Cerebellar cortex (tissue), 1 donor: Measurements from ENCODE around the gene EDEM2.
"Not testable (repeated sequence)": the region's sequence is repeated elsewhere in the genome, so short reads cannot be mapped to it uniquely, and the experiment has no call there.

Experiments
- DNase-seq: peaks from one replicate; pipeline ENCODE4 v3.0.0-alpha.2; 2015; ENCODE audit warnings: low spot score

The EDEM2 gene

DNA sequence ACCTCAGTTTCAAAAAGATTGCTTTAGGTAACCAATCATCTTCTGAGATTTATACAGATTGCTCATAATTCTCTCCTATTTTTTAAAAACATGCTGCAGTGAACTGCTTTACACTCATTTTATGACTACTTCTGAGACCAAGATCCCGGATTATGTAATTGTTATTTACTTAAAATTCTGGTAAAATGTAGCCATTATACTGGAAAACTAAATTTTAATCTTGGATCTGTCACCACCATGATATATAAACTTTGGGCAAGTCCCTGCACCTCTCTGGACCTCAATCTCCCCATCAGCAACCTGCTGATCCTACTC, 24.3 kb upstream of the EDEM2 start:
- no peak for DNase-seq

DNA sequence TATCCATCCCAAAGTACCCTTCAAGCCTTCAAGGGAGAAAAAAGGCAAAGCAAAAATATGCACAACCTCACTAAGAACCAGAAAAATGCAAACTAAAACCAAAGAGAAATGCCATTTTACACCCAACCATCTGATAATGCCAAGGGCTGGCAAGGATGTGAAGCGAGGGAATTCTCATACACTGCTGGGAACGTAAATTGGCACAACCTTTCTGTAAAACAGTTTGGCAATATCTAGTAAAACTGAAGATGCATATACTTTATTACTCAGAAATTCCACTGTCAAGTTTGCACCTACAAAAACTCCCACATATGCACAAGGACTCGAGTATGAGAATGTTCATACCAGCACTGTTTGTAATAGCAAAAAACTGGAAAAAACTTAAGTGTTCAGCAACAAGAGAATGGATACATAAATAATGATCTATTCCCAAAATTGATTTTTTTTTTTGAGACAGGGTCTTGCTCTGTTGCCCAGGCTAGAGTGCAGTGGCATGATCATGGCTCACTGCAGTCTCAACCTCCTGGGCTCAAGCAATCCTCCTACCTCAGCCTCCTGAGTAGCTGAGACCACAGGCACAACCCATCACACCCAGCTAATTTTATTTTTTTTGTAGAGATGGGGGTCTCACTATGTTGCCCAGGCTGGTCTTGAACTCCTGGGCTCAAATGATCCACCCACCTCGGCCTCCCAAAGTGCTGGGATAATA, 21.7 kb upstream of the EDEM2 start:
- not testable (repeated sequence) for DNase-seq

DNA sequence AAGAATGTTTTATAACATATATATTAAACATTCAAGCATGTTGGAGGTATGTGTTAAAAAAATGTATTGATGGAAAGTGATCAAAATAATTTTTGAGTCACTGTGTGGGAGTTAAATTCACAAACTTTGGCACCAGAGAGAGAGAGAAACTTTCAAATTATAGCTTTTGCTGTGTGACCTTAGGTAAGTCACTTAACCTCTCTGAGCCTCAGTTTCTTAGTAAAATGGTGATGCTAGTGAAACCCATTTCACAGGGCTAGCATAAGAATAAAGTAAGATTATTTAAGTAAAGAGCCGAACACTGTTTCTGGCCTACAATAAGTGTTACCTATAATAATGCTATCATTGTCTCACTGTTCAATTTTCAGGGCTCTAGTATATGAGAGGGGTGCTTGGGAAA, 20.7 kb upstream of the EDEM2 start:
- no peak for DNase-seq

DNA sequence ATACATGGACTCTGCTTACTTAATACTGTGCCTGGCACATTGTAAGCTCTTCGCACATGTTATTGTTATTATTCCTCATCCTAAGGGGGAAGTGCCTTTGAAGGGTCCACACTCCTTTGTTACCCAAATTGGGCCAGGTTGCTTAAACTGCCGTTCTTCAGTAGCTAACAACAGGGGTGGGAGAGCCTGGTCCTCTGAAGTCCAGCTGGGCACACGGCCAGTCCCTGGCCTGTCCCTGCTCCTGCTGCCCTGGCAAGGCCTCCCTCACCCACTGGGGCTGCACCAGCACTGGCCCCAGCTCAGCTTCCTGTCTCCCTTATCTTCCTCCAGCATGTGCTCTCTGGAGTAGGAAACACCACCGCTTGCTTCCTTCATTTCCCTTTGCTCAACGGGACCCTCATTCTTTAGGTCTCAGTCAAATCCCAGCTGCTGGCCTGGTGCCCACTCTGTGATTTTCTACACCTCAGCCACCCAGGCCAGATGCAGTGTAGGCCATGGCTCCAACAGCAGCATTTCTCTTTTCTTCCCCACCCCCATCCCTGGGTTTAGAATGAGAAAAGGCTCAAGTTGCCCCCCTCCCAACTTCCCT, 19.2 kb upstream of the EDEM2 start:
- peak; percentile 88 for DNase-seq

DNA sequence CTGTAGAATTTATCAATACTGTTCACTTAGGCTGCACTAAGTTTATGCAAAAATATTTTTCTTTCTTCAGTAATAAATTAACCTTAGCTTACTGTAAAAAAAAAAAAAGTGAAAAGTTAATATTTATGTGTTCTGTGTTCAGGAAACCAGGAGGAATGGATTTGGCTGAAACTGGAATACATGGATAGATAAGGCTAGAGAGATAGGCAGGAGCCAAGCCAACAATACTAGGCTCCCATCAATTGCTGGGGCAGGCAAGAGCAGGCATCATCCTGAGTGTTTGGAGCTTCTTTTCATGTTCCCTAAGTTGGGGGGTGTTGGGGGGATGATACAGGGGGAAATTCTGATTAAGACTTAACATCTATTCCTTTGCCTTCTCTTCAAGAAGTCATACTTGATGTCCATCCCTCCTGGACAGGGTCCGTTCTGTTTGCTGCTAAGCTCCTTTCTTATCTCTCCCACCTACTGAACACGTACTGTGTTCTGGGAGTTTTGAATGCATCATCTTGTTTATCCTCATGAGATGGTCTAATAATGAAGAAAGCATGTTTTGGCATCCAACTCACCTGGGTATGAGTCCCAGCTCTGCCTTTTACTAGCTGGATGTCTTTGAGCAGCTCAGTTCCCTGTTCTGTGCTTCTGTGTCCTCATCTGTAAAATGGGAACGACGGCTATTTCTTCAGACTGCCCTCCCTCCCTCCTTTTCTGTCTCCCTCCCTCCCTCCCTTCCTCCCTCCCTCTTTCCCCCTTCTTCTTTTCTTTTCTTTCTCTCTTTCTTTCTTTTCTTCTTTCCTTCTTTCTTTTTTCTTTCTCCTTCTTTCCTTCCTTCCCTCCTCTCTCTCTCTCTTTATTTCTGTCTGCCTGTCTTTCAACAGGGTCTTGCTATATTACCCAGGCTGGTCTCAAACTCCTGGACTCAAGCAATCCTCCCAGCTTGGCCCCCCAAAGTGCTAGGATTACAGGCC, 18.4 kb upstream of the EDEM2 start:
- no peak for DNase-seq

DNA sequence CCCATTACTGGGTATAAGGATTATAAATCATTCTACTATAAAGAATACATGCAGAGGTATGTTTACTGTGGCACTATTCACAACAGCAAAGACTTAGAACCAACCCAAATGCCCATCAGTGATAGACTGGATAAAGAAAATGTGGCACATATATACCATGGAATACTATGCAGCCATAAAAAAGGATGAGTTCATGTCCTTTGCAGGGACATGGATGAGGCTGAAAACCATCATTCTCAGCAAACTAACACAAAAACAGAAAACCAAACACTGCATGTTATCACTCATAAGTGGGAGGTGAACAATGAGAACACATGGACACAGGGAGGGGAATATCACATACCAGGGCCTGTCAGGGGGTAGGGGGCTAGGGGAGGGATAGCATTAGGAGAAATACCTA, 17.4 kb upstream of the EDEM2 start:
- not testable (repeated sequence) for DNase-seq

DNA sequence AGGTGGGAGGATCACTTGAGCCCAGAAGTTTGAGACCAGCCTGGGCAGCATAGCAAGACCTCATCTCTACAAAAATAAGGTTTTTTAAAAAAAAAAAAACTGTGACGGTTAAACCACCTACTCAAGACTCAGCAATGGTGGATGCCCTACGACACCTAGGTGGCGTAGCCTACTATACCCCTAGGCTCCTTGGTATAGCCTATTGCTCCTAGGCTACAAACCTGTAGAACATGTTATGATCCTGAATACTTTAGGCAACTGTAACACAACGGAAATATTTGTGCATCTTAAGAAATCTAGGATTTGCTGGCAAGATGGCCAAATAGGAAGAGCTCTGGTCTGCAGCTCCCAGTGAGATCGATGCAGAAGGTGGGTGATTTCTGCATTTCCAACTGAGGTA, 13.2 kb upstream of the EDEM2 start:
- not testable (repeated sequence) for DNase-seq

DNA sequence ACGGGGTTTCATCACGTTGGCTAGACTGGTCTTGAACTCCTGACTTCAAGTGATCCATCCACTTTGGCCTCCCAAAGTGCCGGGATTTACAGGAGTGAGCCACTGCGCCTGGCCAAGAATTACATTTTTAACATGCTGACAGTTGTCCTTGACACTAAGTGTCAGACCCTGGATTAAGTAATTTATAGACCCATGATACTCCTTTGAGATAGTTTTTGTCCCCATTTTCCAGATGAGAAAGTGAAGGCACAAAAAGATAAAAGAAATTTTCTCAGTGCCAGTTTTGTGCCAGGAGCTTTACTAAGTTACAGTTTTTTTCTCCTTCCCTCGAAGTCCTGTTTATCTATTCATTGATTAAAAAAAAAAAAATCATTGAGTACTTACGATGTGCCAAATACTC, 9.8 kb upstream of the EDEM2 start:
- DNase-seq, result no peak

DNA sequence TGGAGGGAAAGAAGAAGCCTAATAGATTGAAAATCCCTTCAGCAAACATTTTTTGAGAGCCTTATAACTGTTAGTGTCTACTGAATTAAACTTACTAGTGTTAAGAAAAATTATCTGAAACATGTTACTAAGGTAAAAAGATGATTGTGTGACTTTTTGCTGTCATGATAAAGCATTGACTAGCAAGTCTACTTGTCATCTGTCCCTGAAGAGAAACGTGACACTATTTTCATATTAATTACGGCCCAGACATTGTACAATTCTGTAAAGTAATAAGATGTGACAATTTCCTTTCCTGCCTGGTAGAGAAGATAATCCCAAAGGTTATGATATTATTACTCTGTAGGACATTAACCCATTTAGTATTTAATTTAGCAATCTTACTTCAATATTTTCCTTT, 8.8 kb upstream of the EDEM2 start:
- DNase-seq, result no peak

DNA sequence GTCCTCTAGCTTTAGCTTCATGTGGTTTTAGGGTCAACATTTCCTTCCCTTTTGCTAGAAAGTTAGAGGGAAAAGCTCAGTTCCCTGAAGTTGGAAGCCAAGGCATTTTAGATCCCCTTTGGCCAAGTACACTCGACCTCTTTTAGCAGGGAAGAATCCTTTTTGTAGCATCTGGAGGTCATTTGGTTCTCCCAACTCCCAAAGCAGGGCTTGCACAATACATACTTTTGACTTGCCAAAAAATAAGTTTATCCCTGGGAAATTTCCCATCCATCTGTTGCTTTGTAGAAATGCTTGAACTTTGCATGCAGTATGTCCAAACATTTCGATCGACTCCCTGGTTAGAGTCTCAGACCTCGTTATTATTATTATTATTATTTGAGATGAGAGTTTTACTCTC, 4.6 kb upstream of the EDEM2 start:
- no peak for DNase-seq

DNA sequence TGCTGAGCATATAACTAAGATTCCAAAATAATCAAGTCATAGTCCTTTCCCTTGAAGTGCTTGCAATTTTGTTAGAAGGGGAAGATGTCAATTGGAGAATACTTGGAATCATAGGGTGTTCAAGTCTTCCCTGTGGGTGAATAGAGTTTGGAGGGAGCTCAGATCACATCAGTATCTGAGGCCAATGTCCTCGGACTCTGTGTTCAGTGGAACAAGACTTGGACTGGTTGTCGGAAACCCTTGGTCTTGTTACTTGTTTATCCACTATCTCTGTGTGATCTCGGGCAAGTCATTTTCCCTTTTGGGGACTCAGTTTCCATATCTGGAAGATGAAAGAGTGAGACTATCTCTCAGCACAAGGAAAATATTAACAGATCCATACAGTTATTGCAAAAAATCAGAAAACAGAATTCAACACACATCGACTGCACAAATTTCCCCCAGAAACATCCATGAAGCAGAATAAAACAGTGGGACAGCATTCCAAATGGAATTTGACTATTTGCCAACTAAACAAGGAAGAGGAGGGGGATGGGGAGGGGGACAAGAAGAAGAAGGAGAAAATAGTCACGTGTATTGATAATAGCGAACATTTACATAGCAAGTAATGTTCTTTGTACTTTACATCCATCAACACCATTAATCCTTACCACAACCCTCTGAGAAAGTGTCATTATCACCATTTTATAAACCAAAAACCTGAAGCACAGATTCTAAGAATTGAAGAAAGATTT, 3.9 kb upstream of the EDEM2 start:
- DNase-seq, result no peak

DNA sequence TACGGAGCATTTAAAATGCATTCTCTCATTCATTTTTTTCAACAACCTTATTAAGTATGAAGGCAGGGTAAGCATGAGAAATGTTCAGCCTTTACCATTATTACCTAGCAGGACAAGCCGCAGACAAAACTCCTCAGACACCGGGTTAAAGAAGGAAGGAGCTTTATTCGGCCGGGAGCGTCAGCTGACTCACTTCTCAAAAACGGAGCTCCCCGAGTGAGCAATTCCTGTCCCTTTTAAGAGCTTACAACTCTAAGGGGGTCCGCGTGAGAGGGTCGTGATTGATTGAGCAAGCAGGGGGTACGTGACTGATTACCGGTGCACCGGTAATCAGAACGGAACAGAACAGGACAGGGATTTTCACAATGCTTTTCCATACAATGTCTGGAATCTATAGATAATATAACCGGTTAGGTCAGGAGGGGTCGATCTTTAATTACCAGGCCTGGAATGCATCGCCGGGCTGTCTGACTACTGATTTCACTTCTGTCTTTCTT, 487 bp upstream of the EDEM2 start:
- peak; percentile 80 for DNase-seq

DNA sequence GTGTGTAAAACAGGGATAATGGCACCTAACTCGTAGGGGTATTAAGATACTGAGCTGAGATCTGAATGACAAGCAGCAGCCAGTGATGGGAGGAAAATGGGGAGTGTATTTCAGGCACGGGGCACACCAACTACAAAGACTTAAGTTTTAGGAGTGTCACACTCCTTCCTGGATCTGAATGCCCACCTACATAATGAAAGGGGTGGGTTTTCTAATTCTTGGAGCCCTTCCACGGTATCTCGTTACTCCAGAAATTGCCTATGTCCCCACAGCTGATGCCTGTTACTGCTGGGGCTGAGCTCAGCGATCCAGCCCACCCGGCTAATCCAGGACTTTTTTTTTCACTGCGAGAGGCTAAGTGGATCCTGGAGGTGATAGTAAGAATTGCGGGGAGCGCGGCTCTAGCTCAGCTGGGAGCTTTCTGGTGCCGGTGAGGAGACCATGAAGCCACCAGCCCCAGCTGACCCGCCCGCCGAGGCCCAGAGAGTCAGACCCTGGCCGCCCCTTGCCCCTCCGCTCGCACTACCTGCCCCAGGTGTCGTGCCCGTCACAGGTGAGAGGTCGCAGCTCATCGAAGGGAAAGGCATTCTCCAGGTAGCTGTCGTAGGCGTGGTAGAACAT, 727 bp downstream of the EDEM2 start:
- peak; percentile 51 for DNase-seq

DNA sequence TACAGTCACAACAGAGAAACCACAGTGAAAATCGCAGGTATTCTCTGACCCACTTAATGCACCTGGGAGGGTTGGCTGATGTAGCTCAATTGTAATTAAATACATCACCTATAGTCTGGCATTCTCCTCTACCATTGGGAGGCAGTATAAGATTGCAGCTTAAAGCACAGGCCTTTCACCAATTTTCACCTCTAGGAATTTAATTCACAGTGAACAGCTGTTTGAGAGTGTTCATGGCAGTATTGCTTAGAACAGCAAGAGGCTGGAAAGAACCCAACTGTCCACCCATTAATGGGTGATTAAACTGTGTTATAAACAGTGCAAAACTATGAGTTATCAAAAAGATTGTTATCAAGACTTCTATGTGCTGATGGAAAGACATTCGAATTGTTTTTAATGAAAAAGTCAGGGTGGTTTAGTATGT, 2.0 kb downstream of the EDEM2 start:
- DNase-seq, result peak; percentile 95

DNA sequence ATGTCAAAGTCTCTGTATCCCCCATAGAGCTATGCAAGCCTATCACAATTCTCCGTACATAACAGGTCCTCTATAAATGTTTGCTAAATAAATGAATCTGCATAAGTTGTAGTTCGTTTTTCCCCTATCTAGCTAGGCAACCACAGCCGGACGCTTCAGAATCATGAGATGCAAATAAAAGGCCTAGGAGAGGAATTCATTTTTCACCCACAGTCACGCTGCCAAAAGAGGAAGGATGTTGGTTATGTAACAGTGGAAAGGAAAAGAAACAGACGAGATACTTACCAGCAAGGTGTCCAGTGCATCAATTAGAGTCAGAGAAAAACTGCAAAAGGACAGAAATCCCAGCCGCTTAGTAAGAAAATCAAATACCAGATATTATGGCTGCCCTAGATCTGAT, 2.4 kb downstream of the EDEM2 start:
- peak; percentile 87 for DNase-seq

DNA sequence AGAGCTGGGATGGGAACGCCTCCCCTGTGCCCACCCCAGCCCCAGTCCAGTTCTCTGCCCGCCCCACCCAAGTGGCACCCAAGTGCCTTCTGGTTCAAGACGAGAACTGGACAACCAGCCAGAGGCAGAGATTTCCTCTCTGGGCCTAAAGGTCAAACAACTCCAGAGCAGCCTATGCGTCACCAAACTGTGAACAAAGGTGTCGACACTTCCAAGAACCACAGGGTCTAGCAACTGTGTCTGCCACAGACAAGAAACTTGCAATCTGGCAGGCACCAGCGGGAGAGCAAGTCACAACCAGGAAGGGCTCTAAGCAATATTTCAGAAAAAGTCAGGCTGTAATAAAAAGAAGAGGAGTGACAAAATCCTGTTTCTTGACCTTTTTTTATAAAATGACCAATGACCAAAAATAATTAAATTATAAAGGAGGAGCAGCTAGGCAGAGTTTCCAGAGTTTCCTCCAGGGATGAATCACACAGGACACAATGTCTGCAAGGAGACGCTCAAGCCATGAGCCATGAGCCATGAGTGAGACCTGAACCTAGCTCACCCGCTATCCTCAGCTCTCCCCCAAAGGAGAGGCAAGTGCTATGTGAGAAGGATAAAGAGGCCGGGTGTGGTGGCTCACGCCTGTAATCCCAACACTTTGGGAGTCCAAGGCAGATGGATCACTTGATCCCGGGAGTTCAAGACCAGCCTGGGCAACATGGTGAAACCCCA, 11.1 kb downstream of the EDEM2 start:
- no peak for DNase-seq

DNA sequence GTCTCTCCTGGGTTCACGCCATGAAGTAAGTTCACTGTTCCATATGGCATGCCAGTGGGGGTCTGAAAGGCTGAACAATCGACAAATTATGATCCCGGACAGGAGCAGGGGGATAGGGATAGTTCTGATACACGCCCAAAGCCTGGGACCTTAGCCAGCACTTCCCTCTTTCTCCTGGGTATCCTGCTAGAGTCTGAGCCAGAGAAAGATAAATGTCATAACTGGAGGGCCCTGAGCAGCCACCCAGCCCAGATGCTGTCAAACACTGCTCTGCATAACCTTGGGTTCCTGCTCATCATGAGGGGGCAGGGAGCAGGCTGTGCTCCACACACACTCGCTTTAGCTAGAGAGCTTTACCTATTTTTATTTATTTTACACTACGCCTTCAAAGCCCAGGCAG, 12.3 kb downstream of the EDEM2 start:
- no peak for DNase-seq

DNA sequence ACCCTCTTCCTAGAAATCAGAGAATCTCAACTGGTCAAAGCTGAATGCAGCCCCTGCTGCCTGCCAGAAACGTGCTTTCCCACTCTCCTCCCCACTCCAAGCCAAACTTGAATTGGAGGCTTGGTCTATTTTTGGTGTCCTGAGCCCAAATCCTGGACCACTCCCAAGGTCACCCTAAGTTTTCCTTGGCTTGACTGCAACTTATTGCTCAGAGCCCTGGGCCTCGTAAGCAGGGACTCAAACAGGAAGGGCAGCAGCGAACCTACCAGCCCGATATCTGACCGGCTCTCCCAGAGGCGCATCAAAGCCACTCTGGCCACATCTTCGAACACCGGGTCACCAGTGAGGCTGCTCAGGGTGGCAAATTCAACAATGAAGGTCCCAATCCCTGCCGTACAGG, 12.7 kb downstream of the EDEM2 start:
- no peak for DNase-seq

DNA sequence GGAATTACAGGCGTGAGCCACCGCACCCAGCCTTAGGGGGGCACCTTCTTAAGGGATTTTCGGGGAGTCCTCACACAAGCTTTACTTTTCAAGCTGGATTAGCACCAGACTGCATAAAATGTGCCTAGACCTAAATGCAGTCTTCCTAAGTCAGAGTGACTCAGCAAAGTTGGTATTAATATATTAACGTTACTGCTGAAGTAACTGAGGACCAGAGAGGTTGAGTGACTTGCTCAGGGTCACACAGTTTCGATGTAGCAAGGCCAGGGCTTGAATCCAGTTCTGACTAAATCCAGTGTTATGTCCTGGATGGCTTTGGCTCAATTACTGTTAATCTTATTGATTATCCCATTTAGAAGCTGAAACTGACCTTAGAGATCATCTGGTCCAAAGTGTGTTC, 13.4 kb downstream of the EDEM2 start:
- no peak for DNase-seq

DNA sequence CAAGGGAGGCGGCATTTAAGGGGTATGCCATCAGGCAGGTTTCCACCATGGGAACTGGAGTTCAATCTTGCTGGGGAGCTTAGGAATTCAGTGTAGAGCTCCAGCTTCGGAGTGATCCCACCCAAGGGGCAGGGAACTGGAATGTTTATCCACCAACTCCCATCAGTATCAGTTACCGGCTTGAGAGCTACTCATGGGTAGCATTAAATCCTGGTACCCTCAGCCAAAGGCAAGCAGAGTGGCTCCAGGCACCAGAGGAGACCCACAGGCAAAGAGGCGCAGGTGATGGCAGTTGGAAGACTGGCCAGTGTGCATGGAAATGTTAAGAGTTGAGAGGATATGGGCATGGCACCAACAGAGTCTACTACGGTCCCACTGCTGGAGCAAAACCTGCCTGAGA, 14.1 kb downstream of the EDEM2 start:
- no peak for DNase-seq

DNA sequence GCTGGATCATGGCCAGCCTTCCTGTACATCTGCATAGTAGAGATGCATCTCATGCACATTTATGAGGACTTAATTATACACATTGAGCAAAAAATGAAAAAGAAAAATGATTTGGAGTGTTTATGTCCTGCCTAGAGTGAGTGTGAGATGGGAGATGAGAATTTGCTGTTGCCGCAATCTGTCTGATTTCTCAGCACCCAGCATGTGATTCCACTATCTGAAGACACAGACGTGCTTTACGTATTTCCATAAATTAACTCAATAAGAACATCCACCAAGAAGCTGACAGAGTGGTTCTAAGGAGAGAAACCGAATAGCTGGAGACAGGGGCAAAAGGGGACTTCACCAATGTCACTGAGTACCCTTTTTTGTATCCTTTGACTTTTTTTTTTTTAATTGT, 15.2 kb downstream of the EDEM2 start:
- no peak for DNase-seq
